Body of pancreas (tissue), 4 donors: ENCODE results near the gene BICRA.

Experiments used
- CTCF ChIP-seq, 7 experiments: fragments of 450-650 bp in 4 of 7; fragments of 200-600 bp in 3 of 7; sonication (generic) in 3 of 7; IDR thresholded peaks; one replicate each; pipeline ENCODE4 v1.5.1; 2016 to 2019; ENCODE audit warnings: antibody characterized with exemption in 7 of 7
- POLR2A ChIP-seq, 3 donors: fragments of 450-650 bp; IDR thresholded peaks; one replicate each; pipeline ENCODE4 v1.6.1; 2016; ENCODE audit warnings: antibody characterized with exemption in 3 of 3, mild to moderate bottlenecking in 2 of 3

GRCh38 chr19:47663911-47664771 is 55.2 kb downstream of the BICRA start:
- TF ChIP-seq CTCF (IDR thresholded peaks at IDR 0.05) (no peak), POLR2A (IDR thresholded peaks at IDR 0.05) (no peak)
